NCI-H2081 treated with DMSO at 0.1 percent for 48 hours (cell line): ENCODE data around the gene TMEM184B.

Experiments used
- DNase-seq: peaks from one replicate; lab custom pipeline; 2025; lab: John Stamatoyannopoulos, UW

Gene TMEM184B

DNA sequence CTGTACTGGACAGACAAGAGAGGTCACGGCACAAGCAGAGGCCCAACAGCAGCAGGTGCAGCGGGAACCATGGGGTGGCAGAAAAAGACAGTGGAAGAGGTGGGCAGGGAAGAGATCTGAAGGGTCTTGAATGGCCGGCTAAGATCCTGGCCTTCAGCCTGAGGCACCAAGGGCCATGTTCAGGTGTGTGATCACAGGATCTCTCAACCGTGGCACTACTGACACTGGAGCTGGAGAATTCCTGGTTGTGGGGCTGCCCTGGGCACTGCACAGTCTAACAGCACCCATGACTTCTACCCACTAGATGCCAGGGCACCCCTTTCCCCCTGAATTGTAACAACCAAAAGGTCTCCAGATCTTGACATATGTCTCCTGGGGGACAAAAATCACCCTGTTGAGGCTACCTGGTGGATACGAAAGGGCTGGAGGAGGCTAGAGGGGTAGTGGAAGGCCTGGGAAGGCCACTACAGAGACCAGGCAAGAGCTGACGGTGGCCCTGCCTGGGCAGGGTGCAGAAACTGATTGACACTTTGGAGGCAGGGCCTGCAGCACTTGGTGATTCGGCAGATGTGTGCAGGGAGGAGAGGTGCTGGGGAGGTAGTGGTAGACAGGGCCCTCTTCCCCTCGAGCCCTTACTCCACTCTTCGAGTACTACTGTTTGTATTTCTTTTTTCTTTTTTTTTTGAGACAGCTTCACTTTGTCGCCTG is 36.1 kb upstream of the TMEM184B start:
- no peak for DNase-seq

DNA sequence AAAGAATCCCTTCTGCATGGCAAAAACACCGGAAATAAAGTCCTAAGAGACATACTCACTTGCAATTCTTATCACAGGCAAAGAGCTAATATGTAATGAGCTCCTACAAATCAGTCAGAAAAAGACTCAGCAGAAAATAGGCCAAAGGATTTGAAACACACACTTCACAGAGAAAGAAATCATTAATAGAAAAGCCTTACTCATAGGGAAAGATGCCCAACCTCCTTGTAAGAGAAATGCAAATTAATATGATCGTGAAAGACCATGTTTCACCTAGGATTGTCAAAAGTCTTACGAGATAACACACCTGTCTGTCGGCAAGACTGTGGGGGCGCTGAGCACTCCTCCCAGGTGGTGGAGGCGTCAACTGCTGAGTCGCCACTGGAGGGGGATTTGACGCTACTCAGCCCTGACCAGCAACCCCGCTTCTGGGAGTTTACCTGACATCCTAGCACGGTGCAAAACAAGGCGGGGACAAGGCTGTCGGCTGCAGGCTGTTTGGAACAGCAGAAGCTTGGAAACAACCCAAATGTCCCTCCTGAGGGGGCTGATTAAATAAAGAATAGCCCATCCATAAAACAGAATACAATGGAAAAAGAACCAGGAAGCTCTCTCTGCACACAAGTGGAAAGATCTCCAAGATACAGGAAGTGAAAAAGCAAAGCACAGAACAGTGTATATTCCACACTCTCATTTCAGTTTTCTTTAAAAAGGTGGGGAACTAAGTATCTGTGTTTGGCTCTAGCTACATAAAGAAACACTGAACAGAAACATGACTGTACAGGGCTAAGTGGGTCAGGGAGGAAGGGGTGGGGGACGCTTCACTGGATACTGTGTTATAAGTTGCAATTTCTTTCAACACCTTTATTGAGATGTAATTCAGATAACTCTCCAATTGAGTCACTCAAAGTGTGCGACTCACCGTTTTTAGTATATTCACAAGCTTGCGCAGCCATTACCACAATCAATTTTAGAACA is 33.0 kb upstream of the TMEM184B start:
- DNase-seq: no peak

DNA sequence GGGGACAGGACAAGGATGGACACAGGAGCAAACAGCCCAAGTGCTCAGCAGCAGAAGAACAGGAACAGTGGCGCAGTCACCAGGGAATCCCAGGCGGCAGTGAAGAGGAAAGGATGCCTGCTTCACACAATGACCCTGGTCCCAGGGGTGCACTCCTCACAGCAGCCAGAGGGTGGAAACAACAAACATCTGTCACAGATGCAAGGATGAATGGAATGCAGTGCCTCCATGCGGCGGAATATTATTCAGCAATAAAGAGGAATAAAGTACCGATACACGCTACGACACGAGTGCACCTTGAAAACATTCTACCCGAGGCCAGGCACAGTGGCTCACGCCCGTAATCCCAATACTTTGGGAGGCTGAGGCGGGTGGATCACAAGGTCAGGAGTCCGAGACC is 31.7 kb upstream of the TMEM184B start:
- no peak for DNase-seq

DNA sequence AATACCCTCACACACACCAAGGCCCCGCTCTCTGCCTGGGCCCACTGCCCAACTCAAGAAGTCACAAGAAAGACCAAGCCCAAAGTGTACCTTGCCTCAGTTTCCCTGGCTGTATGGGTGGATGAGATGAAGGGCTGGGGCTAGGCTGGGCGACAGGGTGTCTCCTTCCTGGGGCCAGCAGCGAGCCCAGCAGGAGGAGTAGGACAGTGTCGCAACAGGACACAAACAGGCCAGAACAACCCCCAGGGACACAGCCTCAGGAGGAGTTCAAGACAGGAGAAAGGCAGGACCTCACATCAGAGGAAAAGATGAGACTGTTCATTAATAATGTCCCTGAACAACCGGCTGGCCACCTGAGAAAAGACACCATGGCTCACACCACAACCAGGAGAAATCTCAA is 31.2 kb upstream of the TMEM184B start:
- DNase-seq: no peak

DNA sequence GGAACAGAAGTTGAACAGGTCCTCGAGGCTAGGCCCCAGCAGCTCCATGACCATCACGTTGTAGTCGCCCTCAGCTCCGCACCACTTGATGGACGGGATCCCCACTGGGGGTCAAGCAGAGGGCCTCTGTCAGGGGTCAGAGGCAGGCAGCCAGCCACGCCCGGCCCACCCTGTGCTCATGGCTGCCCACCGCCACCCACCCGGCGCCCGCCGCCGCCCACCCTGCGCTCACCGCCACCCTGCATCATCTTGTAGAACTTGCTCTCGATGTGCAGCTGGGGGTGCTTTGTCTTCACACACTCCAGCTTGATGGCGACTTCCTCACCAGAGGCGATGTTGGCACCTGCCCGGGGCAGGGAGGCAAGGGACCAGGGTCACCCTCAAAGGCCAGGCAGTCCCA is 30.1 kb upstream of the TMEM184B start:
- DNase-seq: no peak

DNA sequence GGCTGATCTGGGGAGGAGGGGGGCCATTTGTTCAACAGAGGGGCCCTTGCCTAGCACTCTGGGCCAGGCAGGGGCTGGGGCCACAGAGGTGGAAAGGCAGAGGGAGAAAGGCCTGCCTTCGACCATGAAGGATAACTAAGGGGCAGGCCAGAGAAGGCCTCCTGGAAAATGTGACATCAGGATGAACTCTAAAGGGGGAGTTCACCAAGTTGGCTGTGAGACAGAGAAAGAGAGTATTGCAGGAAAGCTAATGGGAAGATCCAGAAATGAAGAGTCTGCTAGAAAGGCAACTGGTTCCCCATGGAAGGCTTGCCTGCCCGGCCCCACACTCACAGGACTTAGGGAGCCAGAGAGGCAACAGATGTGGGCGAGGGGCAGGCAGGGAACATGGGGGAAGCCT is 28.1 kb upstream of the TMEM184B start:
- no peak for DNase-seq

DNA sequence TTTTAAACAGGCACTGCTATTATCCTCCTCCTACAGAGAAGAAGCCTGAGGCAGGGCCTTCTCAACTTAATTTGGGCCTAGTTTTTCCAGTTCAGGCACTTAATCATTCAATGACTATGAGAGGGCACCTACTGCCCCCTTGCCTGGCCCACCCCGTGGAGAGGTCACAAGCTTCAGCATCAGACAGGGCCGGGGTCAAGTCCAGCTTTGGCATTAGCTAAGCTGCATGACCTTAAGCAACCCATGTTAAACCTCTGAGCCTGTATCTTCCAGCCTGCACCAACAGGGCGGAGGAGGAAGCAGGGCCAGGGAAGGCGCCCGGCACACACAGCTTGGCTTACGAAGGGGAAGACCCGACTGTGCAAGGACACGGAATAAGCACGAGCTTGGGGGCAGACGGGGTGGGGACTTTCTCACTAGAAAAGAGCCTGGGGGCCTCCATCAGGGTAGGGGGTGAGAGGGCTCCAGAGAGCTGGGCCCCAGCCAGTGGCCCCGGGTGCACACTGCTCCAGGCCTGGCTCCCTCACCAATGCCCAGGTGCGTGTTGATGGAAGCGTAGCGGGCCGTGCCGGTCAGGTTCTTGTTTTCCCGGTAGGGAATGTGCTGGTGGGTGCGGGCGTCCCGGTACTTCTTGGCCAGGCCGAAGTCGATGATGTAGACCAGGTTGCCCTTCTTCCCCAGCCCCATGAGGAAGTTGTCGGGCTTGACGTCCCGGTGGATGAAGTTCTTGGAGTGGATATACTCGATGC is 27.6 kb upstream of the TMEM184B start:
- DNase-seq: no peak

DNA sequence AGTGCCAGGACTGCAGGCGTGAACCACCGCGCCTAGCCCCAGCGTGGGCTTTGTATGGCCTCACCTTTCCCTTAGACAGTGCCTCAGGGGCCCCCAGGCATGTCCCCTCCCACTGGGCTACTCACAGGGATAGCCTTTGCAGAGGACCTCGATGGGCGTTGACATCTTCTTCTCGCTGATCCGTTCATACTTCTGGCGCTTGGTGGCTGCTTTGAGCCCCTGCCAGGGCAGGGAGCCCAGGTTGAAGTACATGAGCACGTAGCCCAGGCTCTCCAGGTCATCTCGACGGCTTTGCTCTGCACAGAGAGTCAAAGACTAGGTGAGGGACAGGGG is 26.9 kb upstream of the TMEM184B start:
- DNase-seq: no peak

DNA sequence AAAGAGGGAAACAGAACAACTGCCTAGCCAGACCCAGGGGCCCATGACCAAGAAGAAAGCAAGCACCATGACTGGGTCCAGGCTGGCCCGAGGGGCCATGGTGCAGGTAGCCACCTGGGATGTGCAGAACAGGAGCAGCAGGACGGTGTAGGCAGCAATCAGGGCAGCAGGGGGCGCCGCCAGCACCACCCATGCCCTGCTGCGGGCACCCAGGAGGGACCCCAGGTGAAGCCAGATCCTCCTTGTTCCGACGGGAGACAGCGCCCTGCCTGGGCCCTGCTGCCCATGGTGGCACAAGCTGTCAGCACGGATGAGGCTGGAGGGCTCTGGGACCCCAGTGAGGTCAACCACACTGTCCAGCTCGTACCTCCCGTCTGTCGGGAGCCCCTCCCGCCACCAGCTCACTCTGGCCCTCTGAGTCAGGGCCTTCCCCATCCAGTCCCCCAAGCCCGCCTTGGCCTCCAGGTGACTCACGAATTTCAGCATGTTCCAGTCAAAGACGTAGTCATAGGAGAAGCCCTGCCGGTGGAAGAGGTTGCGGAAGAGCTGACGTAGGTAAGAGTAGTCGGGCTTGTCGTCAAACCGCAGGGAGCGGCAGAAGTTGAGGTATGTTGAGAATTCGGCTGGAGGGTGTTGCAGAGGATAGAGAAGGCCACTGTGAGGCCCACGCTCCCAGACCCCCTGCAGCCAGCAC is 25.6 kb upstream of the TMEM184B start:
- no peak for DNase-seq

DNA sequence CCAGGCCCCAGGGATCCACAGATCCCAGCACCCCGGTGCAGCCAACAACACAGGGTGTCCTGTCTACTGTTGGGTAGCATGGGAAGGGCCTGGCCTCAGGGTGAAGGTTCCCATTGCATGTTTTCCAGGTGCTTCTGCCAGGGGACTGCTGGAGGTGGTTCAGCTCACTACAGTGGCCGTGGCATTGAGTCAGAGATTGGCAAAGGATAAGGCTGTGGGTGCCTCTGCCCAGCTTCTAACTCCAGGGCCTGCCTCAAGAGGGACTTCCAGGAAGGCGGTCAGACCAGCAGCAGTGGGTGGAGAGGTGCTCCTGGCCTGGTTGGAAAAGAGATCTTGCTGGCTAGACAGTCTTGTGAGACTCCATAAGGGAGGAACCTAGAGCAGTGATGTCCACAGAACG is 23.6 kb upstream of the TMEM184B start:
- no peak for DNase-seq

DNA sequence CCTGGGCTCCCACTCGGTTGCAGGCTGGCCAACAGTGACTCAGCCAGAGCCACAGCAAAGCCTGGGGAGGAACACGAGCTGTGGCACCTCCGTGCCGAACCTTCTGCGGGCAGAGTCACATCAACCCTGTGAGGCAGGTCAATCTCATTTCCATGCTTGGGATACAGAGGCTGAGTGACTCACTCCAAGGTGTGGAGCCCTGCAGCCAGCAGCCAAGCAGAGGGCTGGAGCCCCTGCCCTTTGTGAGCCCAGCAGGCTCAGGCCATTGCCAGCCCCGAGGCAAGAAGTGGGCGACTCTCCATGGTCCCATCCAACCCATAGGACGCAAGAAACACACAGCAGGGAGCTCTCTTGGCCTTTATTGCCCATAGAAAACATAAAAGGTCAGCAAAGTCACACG is 23.1 kb upstream of the TMEM184B start:
- DNase-seq: no peak

DNA sequence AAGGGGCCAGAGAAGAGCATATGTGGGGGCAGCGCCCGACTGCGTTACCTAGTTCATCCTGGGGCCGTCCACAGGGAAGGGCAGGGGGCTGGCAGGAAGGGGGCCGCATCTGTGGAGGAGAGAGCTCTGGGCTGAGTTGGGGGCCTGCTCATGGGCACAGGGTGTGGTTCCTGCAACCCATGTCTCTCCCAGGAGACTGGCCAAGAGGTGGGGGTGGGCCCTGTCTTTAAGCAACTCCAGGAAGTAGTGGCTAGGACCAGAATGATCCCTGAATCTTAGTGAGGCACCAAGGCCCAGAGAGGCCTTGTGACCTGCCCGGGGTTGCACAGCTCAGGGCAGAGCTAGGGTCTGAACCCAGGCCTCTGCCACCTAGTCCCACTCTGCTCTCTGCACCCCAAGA is 22.5 kb upstream of the TMEM184B start:
- DNase-seq: no peak

DNA sequence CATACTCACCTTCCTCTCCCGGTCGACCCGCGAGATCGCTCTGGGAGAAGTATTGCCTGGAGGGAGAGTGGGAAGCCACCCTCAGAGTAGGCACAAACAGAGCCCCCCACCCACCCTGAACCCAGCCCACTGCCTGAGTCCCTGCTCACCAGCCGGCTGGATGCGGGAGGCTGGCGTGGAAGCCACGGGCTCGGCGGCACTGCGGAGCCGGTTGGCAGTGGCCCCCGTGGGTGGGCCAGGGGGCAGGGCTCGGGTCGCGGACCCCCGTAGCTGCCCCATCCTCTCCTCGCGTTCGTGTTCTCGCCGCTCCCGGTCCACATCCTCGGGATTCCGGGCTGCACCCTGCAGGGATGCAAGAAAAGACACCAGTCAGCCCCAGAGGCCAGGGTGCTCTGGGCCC is 21.4 kb upstream of the TMEM184B start:
- no peak for DNase-seq

DNA sequence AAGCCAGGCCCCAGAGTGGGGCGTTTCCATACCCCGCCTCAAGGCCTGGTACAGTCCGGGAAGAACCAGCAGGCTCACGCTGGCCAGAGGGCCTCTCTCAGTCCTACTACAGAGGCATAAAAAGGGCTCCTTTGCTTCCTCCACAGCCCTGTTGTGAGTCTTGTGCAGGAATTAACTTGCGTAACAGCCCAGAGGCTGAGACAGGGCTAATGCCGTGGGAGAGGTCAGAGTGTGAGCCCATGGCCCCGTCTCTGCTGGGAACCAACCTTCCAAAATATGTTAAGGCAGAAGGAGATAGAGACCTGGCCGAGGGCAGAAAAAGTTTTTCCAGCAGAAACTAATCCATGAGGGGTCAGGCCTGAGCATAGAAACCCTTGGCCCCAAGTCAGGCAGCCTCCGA is 19.9 kb upstream of the TMEM184B start:
- DNase-seq: no peak

DNA sequence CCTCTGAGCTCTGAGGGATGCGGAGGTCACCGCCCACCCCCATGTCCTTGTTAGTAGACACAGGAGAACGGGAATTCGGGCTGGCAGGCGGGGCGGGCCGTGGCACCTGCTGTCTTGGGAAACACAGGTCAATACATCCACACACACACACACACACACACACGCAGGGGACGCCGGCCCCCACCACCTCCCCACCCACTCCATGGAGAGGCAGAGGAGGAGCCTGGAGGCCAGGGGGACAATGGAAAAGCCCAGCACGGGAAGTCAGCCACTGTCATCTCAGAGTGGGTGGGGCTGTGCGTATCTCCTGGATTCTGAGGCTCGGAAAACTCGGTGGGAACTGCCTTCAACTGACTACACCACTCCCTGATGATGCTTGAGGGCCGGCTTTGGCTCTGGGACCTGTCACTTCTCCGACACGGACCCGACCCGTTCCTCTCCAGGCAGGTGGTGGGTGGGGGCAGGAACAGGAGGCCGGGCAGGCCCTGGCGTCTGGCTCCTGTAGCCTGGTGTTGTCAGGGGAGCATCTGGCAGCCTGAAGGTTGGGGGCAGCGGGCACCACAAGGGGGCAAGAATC is 18.5 kb upstream of the TMEM184B start:
- DNase-seq: no peak

DNA sequence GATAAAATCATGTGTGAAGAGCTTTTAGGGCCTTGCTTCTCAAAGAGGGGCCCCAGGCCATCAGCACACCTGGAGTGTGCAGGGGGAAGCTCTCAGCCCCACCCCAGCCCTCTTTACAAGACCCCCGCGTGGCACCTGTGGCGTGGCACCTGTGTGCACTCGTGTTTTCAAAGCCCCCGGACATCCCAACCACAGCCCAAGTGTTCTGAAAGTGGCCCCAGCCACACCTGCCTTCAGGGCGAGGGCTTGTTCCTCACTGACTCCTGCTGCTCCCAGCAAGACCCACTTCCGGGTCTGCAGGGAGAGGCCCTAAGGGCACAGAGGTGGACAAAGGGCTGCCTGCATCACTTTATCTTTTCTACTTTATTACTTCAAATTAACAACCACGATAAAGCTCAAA is 17.5 kb upstream of the TMEM184B start:
- no peak for DNase-seq

DNA sequence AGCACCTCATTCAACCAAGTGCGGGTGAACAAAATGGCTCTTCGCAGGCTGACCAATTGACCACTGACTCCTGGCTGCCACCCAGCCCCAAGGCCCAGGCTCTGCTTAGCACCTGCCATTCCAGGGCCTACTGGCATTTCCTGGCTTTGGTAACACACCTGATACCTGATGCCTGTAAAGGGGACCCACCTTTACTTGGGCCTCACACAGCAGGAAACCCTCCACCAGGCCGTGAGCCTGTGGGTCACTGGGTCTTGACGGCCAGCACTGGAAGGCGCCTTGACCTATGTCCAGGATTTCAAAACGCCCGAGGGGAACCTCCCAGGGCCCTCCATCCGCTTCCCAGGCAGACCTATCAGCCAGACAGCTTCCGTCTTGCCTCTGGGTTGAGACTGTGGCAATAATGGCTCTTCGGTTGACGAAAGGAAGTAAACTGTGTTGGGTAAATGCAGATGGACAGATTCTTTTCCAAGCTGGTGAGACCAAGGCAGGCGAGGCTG is 16.8 kb upstream of the TMEM184B start:
- DNase-seq: no peak

DNA sequence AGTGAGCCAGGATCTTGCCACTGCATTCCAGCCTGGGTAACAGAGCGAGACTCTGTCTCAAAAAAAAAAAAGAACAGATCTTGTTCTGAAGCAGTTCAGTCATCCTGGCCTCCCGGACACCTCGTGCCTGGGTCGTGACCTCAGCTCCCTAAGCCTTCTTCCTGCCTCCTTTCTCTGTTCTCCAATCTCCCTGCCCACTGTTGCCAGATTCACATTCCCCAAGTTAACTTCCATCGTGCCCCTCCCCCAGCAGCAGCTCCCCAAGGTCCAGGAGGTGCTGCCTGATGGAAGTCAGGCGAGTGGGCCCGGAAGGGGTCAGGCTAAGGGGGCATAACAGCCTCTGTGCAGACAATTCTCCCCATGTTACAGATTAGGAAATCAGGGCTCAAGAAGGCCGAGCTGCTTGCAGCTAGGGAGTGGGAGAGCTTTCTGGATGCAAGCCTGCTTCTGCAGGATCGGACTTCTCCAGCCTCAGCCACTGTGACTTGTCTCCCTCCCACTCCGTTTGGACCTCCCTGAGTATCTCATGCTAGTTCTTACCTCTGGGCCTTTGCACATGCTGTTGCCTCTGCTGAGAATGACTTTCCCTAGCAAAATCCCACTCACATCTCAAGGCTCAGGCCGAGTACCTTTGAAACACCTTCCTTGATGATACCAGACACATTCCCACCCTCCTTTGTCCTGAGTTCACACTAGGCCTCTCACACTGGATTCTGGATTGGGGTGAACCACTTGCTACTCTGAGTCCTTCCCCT is 14.3 kb upstream of the TMEM184B start:
- no peak for DNase-seq

DNA sequence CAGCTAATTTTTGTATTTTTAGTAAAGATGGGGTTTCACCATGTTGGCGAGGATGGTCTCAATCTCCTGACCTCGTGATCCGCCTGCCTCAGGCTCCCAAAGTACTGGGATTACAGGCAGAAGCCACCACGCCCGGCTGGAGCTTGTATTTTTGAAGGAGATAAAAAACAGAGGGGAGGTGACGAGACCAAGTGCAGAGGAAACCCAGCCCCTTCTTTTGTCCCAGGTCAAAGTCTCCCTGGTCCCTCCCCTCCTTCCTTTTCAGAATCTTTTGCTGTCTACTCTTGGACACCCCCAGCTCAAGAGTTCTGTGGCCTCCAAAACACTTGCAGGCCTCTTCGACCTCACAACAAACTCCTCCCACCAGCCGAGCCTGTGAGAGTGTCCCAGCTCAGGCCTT is 12.2 kb upstream of the TMEM184B start:
- DNase-seq: no peak

DNA sequence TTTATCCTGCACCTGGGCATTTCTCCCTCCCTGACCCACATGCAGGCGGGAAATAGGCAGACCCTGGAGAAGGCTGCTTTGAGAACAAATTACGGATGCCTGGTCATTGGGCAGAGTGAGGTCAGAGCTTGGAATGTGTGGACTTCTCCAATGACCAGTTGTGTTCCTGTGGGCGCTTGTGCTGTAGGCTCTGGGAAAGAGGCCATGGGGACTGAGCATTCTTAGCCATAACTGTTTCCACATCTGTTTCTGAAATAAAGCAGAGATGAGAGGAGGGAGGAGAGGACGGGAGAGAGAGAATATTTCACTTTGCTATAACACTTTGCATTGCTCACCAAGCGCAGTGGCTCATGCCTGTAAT is 11.2 kb upstream of the TMEM184B start:
- no peak for DNase-seq

DNA sequence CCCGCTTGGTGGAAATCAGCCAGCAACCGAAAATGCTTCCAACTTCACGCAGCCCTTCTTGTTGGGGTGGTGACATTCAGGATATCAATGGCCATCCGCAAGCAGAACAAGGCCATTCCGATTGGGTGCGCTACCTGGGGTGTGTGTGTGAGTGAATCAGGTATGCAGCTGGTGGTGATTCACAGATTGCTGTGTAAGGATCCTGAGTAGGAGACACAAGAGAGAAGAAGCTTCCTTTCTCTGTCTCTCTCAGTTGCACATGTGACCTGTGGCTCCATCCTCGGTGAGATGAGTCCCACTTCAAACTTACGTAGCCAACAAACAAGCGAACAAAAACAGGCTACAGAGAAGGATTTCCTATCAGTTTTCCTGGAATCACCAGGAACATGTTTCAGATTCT is 9.6 kb upstream of the TMEM184B start:
- DNase-seq: no peak
